Gastrocnemius medialis (tissue), 4 donors: ENCODE measurements around the gene SNRK. TPM values are rescaled to one million over a fixed set of nuclear protein-coding genes. Genes with fewer than 3 reads are reported as not detected.

Experiments used
- ATAC-seq, 2 donors: fragments of 150-250 bp; one replicate each; pipeline ENCODE4 v1.9.1; 2016
- DNase-seq, 2 donors: peaks; one replicate each; pipeline ENCODE4 v3.0.0-alpha.2; 2019
- H3K27ac ChIP-seq, 4 donors: fragments of 200-600 bp; sonication (generic); 1 replicate in 1 of 4; 2 replicates in 3 of 4; pipeline ENCODE4 v1.5.1; 2016 to 2018; ENCODE audit warnings: mild to moderate bottlenecking in 2 of 4, moderate library complexity in 1 of 4
- H3K27me3 ChIP-seq, 3 donors: fragments of 200-600 bp; sonication (generic) in 2 of 3; 1 replicate in 1 of 3; 2 replicates in 2 of 3; pipeline versions ENCODE4 v1.5.1 to v1.6.0; 2016 to 2019; ENCODE audit warnings: mild to moderate bottlenecking in 1 of 3, moderate library complexity in 1 of 3
- H3K36me3 ChIP-seq, 2 donors: fragments of 200-600 bp; sonication (generic) in 1 of 2; one replicate each; pipeline ENCODE4 v1.5.1; 2017 to 2018
- H3K4me1 ChIP-seq, 2 donors: fragments of 200-600 bp; sonication (generic) in 1 of 2; one replicate each; pipeline ENCODE4 v1.5.1; 2016 to 2017; ENCODE audit warnings: mild to moderate bottlenecking in 2 of 2
- H3K4me3 ChIP-seq, 4 donors: fragments of 200-600 bp; sonication (generic) in 3 of 4; 1 replicate in 1 of 4; 2 replicates in 3 of 4; pipeline ENCODE4 v1.5.1; 2016 to 2019; ENCODE audit warnings: mild to moderate bottlenecking in 2 of 4
- H3K9me3 ChIP-seq, 3 donors: fragments of 200-600 bp; sonication (generic) in 2 of 3; 1 replicate in 1 of 3; 2 replicates in 2 of 3; pipeline ENCODE4 v1.5.1; 2016 to 2019
- CTCF ChIP-seq, 5 experiments: fragments of 450-650 bp in 3 of 5; fragments of 200-600 bp in 2 of 5; sonication (generic) in 2 of 5; IDR thresholded peaks in 4 of 5; conservative IDR thresholded peaks in 1 of 5; 1 replicate in 4 of 5; 2 replicates in 1 of 5; pipeline ENCODE4 v1.5.1; 2016 to 2019; ENCODE audit warnings: antibody characterized with exemption in 5 of 5, mild to moderate bottlenecking in 3 of 5, moderate library complexity in 3 of 5
- POLR2A ChIP-seq, 2 donors: fragments of 450-650 bp; IDR thresholded peaks; one replicate each; pipeline ENCODE4 v1.6.1; 2017; ENCODE audit warnings: antibody characterized with exemption in 2 of 2, mild to moderate bottlenecking in 2 of 2, moderate library complexity in 2 of 2
- in situ Hi-C, 4 donors: fragments of 200-750 bp; cut with MboI; loops; one replicate each; pipeline versions ENCODE4 v1.15.0 to v1.8.0; 2017; ENCODE audit warnings: low sequenced_read_pairs in 4 of 4
- intact Hi-C: fragments of 100-400 bp; cut with DNase I; formaldehyde crosslinking; loops from one replicate; pipeline ENCODE4 v1.15.1; 2023; ENCODE audit warnings: low total_unique reads
- total RNA-seq, 4 donors: library from RNA; depleted of rRNA; stranded (reverse); fragments of >200 nt; gene quantifications; one replicate each; pipeline versions ENCODE4 v1.1.0 to v1.2.3, GENCODE V29; 2016

SNRK gene
- total RNA-seq, 4 donors from 2014 or later: 18.4 to 29.0 (median 21.9) TPM

- no peak for DNase-seq
Observed at GRCh38 chr3:43372809-43373559, 86.6 kb downstream of the SNRK start.

GRCh38 chr3:43373560-43373928 lies 87.2 kb downstream of the SNRK start:
- no peaks in the 10 kb centered on the region for H3K27me3 ChIP-seq
- peaks cover 7 to 8% of the 10 kb centered on the region in 2 donors for H3K4me1 ChIP-seq
- no peaks in the 10 kb centered on the region for H3K36me3 ChIP-seq
- ATAC-seq (no peak), DNase-seq (no peak)
- in situ Hi-C loops: no loop called here
- H3K4me3 ChIP-seq: no peak overlapping the region
- no peak overlapping the region for H3K27ac ChIP-seq
- TF ChIP-seq POLR2A (IDR thresholded peaks at IDR 0.05) (no peak), CTCF (IDR thresholded peaks at IDR 0.05 in 4 of 5, conservative IDR thresholded peaks at IDR 0.05 in 1 of 5) (no peak)
- H3K9me3 ChIP-seq: no peaks in the 10 kb centered on the region
- intact Hi-C loops: no loop called here

More at GRCh38 chr3:43372809-43373559, 86.6 kb downstream of the SNRK start:
- TF ChIP-seq CTCF (IDR thresholded peaks at IDR 0.05 in 4 of 5, conservative IDR thresholded peaks at IDR 0.05 in 1 of 5): no peak
- TF ChIP-seq POLR2A (IDR thresholded peaks at IDR 0.05): no peak
- H3K27me3 ChIP-seq: no peaks in the 10 kb centered on the region
- intact Hi-C loops (no loop called here), in situ Hi-C loops (no loop called here)
- no peak for ATAC-seq
- H3K9me3 ChIP-seq: no peaks in the 10 kb centered on the region
- peaks cover 2 to 8% of the 10 kb centered on the region in 2 donors for H3K4me1 ChIP-seq
- H3K4me3 ChIP-seq: no peak overlapping the region
- H3K27ac ChIP-seq: no peak overlapping the region
- H3K36me3 ChIP-seq: no peaks in the 10 kb centered on the region

- H3K4me1 ChIP-seq: peaks cover 6 to 9% of the 10 kb centered on the region in 2 donors
- H3K4me3 ChIP-seq: no peak overlapping the region
- no peaks in the 10 kb centered on the region for H3K36me3 ChIP-seq
- ATAC-seq (peak in 1 of 2 donors; percentile 83), DNase-seq (peak in 1 of 2 donors; percentile 36)
- TF ChIP-seq CTCF (IDR thresholded peaks at IDR 0.05 in 4 of 5, conservative IDR thresholded peaks at IDR 0.05 in 1 of 5) (peak; percentile 43 to 66 (median 60)), POLR2A (IDR thresholded peaks at IDR 0.05) (no peak)
- H3K9me3 ChIP-seq: no peaks in the 10 kb centered on the region
- intact Hi-C loops: loop anchor here (2.0 kb wide), 1 partner anchor 216 kb away; no protein-coding TSS in a partner anchor
- no peaks in the 10 kb centered on the region for H3K27me3 ChIP-seq
- H3K27ac ChIP-seq: peak overlapping the region in 3 of 4 donors; percentile 15 to 53 (median 33)
- in situ Hi-C loops: no loop called here
Observed at GRCh38 chr3:43378066-43378935, 92.0 kb downstream of the SNRK start.

GRCh38 chr3:43379343-43379742 lies 93.0 kb downstream of the SNRK start:
- TF ChIP-seq CTCF (IDR thresholded peaks at IDR 0.05 in 4 of 5, conservative IDR thresholded peaks at IDR 0.05 in 1 of 5): no peak
- no peak for TF ChIP-seq POLR2A (IDR thresholded peaks at IDR 0.05)
- intact Hi-C loops (loop anchor here (2.0 kb wide), 1 partner anchor 217 kb away; no protein-coding TSS in a partner anchor), in situ Hi-C loops (no loop called here)
- no peak overlapping the region for H3K4me3 ChIP-seq
- DNase-seq: no peak
- H3K27ac ChIP-seq: peak overlapping the region in 3 of 4 donors; percentile 11 to 53 (median 15)
- no peaks in the 10 kb centered on the region for H3K27me3 ChIP-seq
- H3K9me3 ChIP-seq: no peaks in the 10 kb centered on the region
- peaks cover 6 to 9% of the 10 kb centered on the region in 2 donors for H3K4me1 ChIP-seq
- H3K36me3 ChIP-seq: no peaks in the 10 kb centered on the region
- ATAC-seq: no peak
